GM12878 (cell line): ENCODE data around the gene GNGT2. TPM values are rescaled to one million over a fixed set of nuclear protein-coding genes. Genes with fewer than 3 reads are reported as not detected.
"Not testable (repeated sequence)": the region's sequence is repeated elsewhere in the genome, so short reads cannot be mapped to it uniquely, and the experiment has no call there.

ENCODE experiments used
- ATAC-seq: fragments of 200-7000 bp; cut with Tn5 transposase; 3 replicates; pipeline ENCODE4 v1.9.1; 2020; ENCODE audit warnings: mild to moderate bottlenecking, moderate library complexity
- BruUV-seq: library from RNA; stranded (reverse); fragments of 400-500 nt; replicated peaks from 2 replicates; lab custom pipeline; 2021; lab: Mats Ljungman, UMichigan
- CTCF ChIA-PET: fragments of 300-600 bp; sonication (Branson Sonifier 250); formaldehyde crosslinking; extraction: SDS; loops from one replicate; lab custom pipeline; 2021; ENCODE audit warnings: inconsistent platforms; lab: Yijun Ruan, JAX
- POLR2A ChIA-PET: fragments of 350-600 bp; formaldehyde crosslinking; extraction: SDS; loops from one replicate; lab custom pipeline; 2021; ENCODE audit warnings: inconsistent platforms; lab: Charles Lee
- RAD21 ChIA-PET: fragments of 300-600 bp; sonication (Branson Sonifier 250); formaldehyde crosslinking; loops from one replicate; lab custom pipeline; 2023; ENCODE audit warnings: antibody characterized with exemption; ENCODE audit not compliant: unreplicated experiment; lab: Charles Lee
- SMC1A ChIA-PET: fragments of 300-600 bp; sonication (Branson Sonifier 250); formaldehyde crosslinking; loops from one replicate; lab custom pipeline; 2023; ENCODE audit not compliant: unreplicated experiment, uncharacterized antibody; lab: Charles Lee
- DNase-seq: peaks from one replicate; pipeline ENCODE4 v3.0.0-alpha.2; 2011; ENCODE audit warnings: low read depth, low spot score
- FAIRE-seq: peaks from 3 replicates; lab custom pipeline; 2011; peaks lifted over from hg19 to GRCh38; lab: Jason Lieb, UNC
- H2AFZ ChIP-seq: 2 replicates; pipeline ENCODE4 v1.6.0; 2011; ENCODE audit warnings: low read depth, low read length, control low read depth; ENCODE audit not compliant: control insufficient read depth
- H3K27ac ChIP-seq: 2 replicates; pipeline ENCODE4 v1.5.1; 2011; ENCODE audit warnings: control low read depth; ENCODE audit not compliant: control insufficient read depth, insufficient read depth
- H3K27me3 ChIP-seq, 2 experiments: replicated peaks in 1 of 2; 2 replicates each; pipeline versions ENCODE4 v1.6.0 to v1.6.1; 2011; ENCODE audit warnings: low read length in 1 of 2; ENCODE audit not compliant: control insufficient read depth in 2 of 2, insufficient read depth in 2 of 2
- H3K36me3 ChIP-seq, 2 experiments: 2 replicates each; pipeline ENCODE4 v1.5.1; 2011; ENCODE audit warnings: low read length in 1 of 2; ENCODE audit not compliant: control insufficient read depth in 2 of 2, insufficient read depth in 2 of 2
- H3K4me1 ChIP-seq: 2 replicates; pipeline ENCODE4 v1.6.1; 2011; ENCODE audit warnings: mild to moderate bottlenecking, low read length, moderate library complexity, mixed read lengths; ENCODE audit not compliant: control insufficient read depth, insufficient read depth
- H3K4me2 ChIP-seq: 2 replicates; pipeline ENCODE4 v1.6.0; 2011; ENCODE audit warnings: control low read depth; ENCODE audit not compliant: control insufficient read depth, insufficient read depth
- H3K4me3 ChIP-seq: fragments of 200-600 bp; sonication (generic); 2 replicates; pipeline ENCODE4 v1.5.1; 2016
- H3K79me2 ChIP-seq: 2 replicates; pipeline ENCODE4 v1.6.0; 2011; ENCODE audit warnings: low read length; ENCODE audit not compliant: control insufficient read depth, insufficient read depth
- H3K9ac ChIP-seq: 2 replicates; pipeline ENCODE4 v1.8.0; 2011; ENCODE audit warnings: low read length, control low read depth, mixed read lengths; ENCODE audit not compliant: control insufficient read depth, insufficient read depth
- H3K9me3 ChIP-seq: replicated peaks from 3 replicates; pipeline ENCODE4 v1.5.1; 2011; ENCODE audit warnings: mild to moderate bottlenecking, low read length; ENCODE audit not compliant: control insufficient read depth, insufficient read depth
- H4K20me1 ChIP-seq: 2 replicates; pipeline ENCODE4 v1.6.0; 2011; ENCODE audit not compliant: control insufficient read depth, insufficient read depth
- ASH2L ChIP-seq: fragments of 300-600, 200-600 bp; sonication (generic); IDR thresholded peaks from 2 replicates; pipeline ENCODE4 v1.6.1; 2017; ENCODE audit warnings: low read depth, mild to moderate bottlenecking, borderline replicate concordance
- BCL11A ChIP-seq: IDR thresholded peaks from 2 replicates; pipeline ENCODE4 v1.6.1; 2011; ENCODE audit warnings: low read depth, low read length
- CHD2 ChIP-seq: IDR thresholded peaks from 2 replicates; pipeline ENCODE4 v1.6.1; 2011; ENCODE audit warnings: low read depth, low read length, improper control_type of control experiment, borderline replicate concordance
- MEF2A ChIP-seq: IDR thresholded peaks from 2 replicates; pipeline ENCODE4 v1.6.1; 2011; ENCODE audit warnings: low read depth, mild to moderate bottlenecking, low read length, moderate library complexity; ENCODE audit not compliant: insufficient read depth
- NFYA ChIP-seq: IDR thresholded peaks from 2 replicates; pipeline ENCODE4 v1.6.1; 2011; ENCODE audit warnings: low read depth, mild to moderate bottlenecking, low read length, improper control_type of control experiment, borderline replicate concordance
- POLR2AphosphoS5 ChIP-seq: IDR thresholded peaks from 2 replicates; pipeline ENCODE4 v1.6.1; 2011; ENCODE audit warnings: mild to moderate bottlenecking, low read length, inconsistent platforms
- POU2F2 ChIP-seq: IDR thresholded peaks from 3 replicates; pipeline ENCODE4 v1.6.1; 2011; ENCODE audit warnings: low read depth, mild to moderate bottlenecking, low read length, borderline replicate concordance
- RCOR1 ChIP-seq: conservative IDR thresholded peaks from 2 replicates; pipeline ENCODE4 v1.6.1; 2012; ENCODE audit warnings: low read depth, low read length, improper control_type of control experiment
- SMAD5 ChIP-seq: IDR thresholded peaks from 2 replicates; pipeline ENCODE4 v1.6.1; 2016; ENCODE audit warnings: antibody characterized with exemption, low read depth
- SPI1 ChIP-seq: IDR thresholded peaks from 2 replicates; pipeline ENCODE4 v1.6.1; 2011; ENCODE audit warnings: low read depth, mild to moderate bottlenecking, low read length, moderate library complexity, borderline replicate concordance; ENCODE audit not compliant: insufficient read depth
- SUZ12 ChIP-seq: fragments of 200-600 bp; sonication (generic); IDR thresholded peaks from one replicate; pipeline ENCODE4 v1.6.1; 2018; ENCODE audit warnings: antibody characterized with exemption, mild to moderate bottlenecking; ENCODE audit not compliant: unreplicated experiment
- TAF1 ChIP-seq: IDR thresholded peaks from 2 replicates; pipeline ENCODE4 v1.6.1; 2011; ENCODE audit warnings: mild to moderate bottlenecking, low read depth, low read length, borderline replicate concordance
- ZNF384 ChIP-seq: IDR thresholded peaks from 2 replicates; pipeline ENCODE4 v1.6.1; 2012; ENCODE audit warnings: low read depth, mild to moderate bottlenecking, low read length, improper control_type of control experiment, borderline replicate concordance
- ZZZ3 ChIP-seq: IDR thresholded peaks from 2 replicates; pipeline ENCODE4 v1.6.1; 2011; ENCODE audit warnings: low read depth; ENCODE audit not compliant: control insufficient read depth, insufficient read length
- WGBS: methylation state at CpG from one replicate; pipeline ENCODE4 v1.1.6; 2016; ENCODE audit warnings: low lambda C conversion rate; ENCODE audit not compliant: insufficient replicate concordance, insufficient coverage; ENCODE audit errors: missing lambda C conversion rate; 5-methylcytosine and 5-hydroxymethylcytosine counted together
- in situ Hi-C: fragments of 300-500 bp; cut with MboI; formaldehyde crosslinking; loops from 9 replicates; pipeline ENCODE4 v1.14.3; 2018; ENCODE audit warnings: mixed read lengths
- intact Hi-C: fragments of 100-400 bp; cut with micrococcal nuclease; formaldehyde crosslinking; loops from one replicate; pipeline ENCODE4 v1.14.2; 2022; ENCODE audit not compliant: unreplicated experiment
- polyA plus RNA-seq, 11 experiments: library from polyadenylated mRNA; depleted of rRNA in 4 of 11; unstranded in 6 of 11; stranded (reverse) in 5 of 11; fragments of >200 nt; fragmentation: Nextera tagmentation in 4 of 11; fragmentation: Illumina TruSeq in 1 of 11; extraction: Ambion mirVana in 4 of 11; extraction: Trizol in 1 of 11; gene quantifications; 1 replicate in 1 of 11; 2 replicates in 10 of 11; pipeline versions ENCODE4 v1.2.1 to v1.2.3, GENCODE V29; 2011 to 2016; ENCODE audit warnings: inconsistent platforms in 2 of 11, missing spikeins in 2 of 11, low read depth in 1 of 11
- total RNA-seq, 4 experiments: library from RNA; depleted of rRNA in 3 of 4; stranded (reverse); fragments of >200 nt in 3 of 4; fragmentation: Illumina TruSeq in 1 of 4; extraction: Trizol in 1 of 4; gene quantifications; 2 replicates each; pipeline versions ENCODE4 v1.2.1 to v1.2.3, GENCODE V29; 2013 to 2021
- TF ChIP-seq, protein P1 (sequence below): fragments of 450-650 bp; IDR thresholded peaks from 2 replicates; pipeline ENCODE4 v1.6.1; 2016; ENCODE audit warnings: mild to moderate bottlenecking, moderate library complexity, borderline replicate concordance
- TF ChIP-seq, protein P2 (sequence below): IDR thresholded peaks from 2 replicates; pipeline ENCODE4 v1.6.1; 2012; ENCODE audit warnings: low read depth, low read length, improper control_type of control experiment

Gene GNGT2
- total and polyA plus RNA-seq, 10 of the 15 experiments (the other 5 are each of a cell fraction or from before 2014, with no cell fraction given) = 15.3 to 60.4 (median 32.0) TPM

DNA sequence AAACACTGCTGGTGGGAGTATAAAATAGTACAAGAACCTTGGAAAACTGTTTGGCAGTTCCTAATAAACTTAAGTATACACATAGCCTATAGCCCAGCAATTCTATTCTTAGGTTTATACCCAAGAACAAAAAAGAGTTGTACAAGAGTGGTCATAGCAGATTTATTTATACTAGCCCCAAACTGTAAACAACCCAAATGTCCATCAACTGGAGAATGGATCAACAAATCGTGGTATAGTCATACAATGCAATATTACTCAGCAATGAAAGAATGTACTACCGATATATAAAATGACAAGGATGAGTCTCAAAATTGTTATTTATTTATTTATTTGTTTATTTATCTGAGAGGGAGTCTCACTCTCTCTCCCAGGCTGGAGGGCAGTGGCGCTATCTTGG, 23.1 kb downstream of the GNGT2 start:
- FAIRE-seq = no peak
- CTCF ChIA-PET = interaction anchor here (0.6 to 2.9 kb wide), 3 partner anchors 11 to 1268 kb away, joined by 3 to 13 read pairs (median 5); no protein-coding TSS in a partner anchor

DNA sequence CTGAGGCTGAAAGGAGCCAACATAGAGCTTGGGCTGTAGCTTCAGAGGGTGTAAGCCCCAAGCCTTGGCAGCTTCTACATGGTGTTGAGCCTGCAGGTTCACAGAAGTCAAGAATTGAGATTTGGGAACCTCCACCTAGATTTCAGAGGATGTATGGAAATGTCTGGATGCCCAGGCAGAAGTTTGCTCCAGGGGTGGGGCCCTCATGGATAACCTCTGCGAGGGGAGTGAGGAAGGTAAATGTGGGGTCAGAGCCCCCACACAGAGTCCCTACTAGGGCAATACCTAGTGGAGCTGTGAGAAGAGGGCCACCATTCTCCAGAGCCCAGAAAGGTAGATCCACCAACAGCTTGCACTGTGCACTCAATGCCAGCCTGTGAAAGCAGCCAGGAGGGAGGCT, 25.0 kb downstream of the GNGT2 start:
- H3K36me3 ChIP-seq, H3K4me3 ChIP-seq, H3K27ac ChIP-seq, H2AFZ ChIP-seq, ATAC-seq, H3K9ac ChIP-seq, H3K79me2 ChIP-seq, SMC1A ChIA-PET, DNase-seq, intact Hi-C loops, H3K4me1 ChIP-seq, H3K27me3 ChIP-seq, H4K20me1 ChIP-seq, in situ Hi-C loops, BruUV-seq, FAIRE-seq, H3K4me2 ChIP-seq, POLR2A ChIA-PET: not testable (repeated sequence)
- ChIA-PET RAD21 (interaction anchor here (1.5 kb wide), 1 partner anchor 41 kb away, joined by 3 read pairs; no protein-coding TSS in a partner anchor), CTCF (interaction anchor here (1.3 to 2.9 kb wide), 3 partner anchors 37 to 46 kb away, joined by 3 to 13 read pairs (median 6); no protein-coding TSS in a partner anchor)
- H3K9me3 ChIP-seq = peaks cover 22% of the 10 kb centered on the region; the same call in 2 of the 3 replicates
- WGBS = 29% methylated on average over 1 of the region's 1 CpG

More for the DNA sequence above, 23.1 kb downstream of the GNGT2 start:
- H4K20me1 ChIP-seq = no peaks in the 10 kb centered on the region
- no peaks in the 10 kb centered on the region; the same call in 1 of the 2 replicates for H3K4me1 ChIP-seq
- H3K9me3 ChIP-seq = peaks cover 21% of the 10 kb centered on the region; the same call in 2 of the 3 replicates
- TF ChIP-seq NFYA = no peak
- no peak for TF ChIP-seq POLR2AphosphoS5
- no peak for TF ChIP-seq SUZ12
- TF ChIP-seq CHD2 = no peak
- no peak for TF ChIP-seq SPI1
- no peak for TF ChIP-seq MEF2A
- no peak for TF ChIP-seq POU2F2
- TF ChIP-seq ASH2L = no peak
- no peak for TF ChIP-seq TAF1
- TF ChIP-seq, protein P1, sequence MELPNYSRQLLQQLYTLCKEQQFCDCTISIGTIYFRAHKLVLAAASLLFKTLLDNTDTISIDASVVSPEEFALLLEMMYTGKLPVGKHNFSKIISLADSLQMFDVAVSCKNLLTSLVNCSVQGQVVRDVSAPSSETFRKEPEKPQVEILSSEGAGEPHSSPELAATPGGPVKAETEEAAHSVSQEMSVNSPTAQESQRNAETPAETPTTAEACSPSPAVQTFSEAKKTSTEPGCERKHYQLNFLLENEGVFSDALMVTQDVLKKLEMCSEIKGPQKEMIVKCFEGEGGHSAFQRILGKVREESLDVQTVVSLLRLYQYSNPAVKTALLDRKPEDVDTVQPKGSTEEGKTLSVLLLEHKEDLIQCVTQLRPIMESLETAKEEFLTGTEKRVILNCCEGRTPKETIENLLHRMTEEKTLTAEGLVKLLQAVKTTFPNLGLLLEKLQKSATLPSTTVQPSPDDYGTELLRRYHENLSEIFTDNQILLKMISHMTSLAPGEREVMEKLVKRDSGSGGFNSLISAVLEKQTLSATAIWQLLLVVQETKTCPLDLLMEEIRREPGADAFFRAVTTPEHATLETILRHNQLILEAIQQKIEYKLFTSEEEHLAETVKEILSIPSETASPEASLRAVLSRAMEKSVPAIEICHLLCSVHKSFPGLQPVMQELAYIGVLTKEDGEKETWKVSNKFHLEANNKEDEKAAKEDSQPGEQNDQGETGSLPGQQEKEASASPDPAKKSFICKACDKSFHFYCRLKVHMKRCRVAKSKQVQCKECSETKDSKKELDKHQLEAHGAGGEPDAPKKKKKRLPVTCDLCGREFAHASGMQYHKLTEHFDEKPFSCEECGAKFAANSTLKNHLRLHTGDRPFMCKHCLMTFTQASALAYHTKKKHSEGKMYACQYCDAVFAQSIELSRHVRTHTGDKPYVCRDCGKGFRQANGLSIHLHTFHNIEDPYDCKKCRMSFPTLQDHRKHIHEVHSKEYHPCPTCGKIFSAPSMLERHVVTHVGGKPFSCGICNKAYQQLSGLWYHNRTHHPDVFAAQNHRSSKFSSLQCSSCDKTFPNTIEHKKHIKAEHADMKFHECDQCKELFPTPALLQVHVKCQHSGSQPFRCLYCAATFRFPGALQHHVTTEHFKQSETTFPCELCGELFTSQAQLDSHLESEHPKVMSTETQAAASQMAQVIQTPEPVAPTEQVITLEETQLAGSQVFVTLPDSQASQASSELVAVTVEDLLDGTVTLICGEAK = no peak
- TF ChIP-seq BCL11A = no peak
- no peak for TF ChIP-seq ZZZ3
- no peak for TF ChIP-seq SMAD5
- no peak for TF ChIP-seq ZNF384
- TF ChIP-seq, protein P2, sequence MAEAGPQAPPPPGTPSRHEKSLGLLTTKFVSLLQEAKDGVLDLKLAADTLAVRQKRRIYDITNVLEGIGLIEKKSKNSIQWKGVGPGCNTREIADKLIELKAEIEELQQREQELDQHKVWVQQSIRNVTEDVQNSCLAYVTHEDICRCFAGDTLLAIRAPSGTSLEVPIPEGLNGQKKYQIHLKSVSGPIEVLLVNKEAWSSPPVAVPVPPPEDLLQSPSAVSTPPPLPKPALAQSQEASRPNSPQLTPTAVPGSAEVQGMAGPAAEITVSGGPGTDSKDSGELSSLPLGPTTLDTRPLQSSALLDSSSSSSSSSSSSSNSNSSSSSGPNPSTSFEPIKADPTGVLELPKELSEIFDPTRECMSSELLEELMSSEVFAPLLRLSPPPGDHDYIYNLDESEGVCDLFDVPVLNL = no peak
- TF ChIP-seq RCOR1 = no peak
- no peak overlapping the region for H3K27ac ChIP-seq
- WGBS = 91% methylated on average over 3 of the region's 3 CpGs
- no peak for ATAC-seq
- SMC1A ChIA-PET = interaction anchor here (1.1 to 1.7 kb wide), 2 partner anchors 22 to 35 kb away, joined by 3 to 4 read pairs; no protein-coding TSS in a partner anchor
- intact Hi-C loops (no loop called here), in situ Hi-C loops (no loop called here)
- H3K27me3 ChIP-seq = no peaks in the 10 kb centered on the region
- no peak for DNase-seq
- POLR2A ChIA-PET = no interaction called here
- H3K79me2 ChIP-seq = no peaks in the 10 kb centered on the region
- H3K4me2 ChIP-seq = no peak overlapping the region
- RAD21 ChIA-PET = no interaction called here
- no peak overlapping the region for H3K4me3 ChIP-seq
- no TSS peak for BruUV-seq
- H3K9ac ChIP-seq = no peak overlapping the region
- H3K36me3 ChIP-seq = no peaks in the 10 kb centered on the region
- H2AFZ ChIP-seq = no peak overlapping the region
